Prostate gland (tissue), 2 donors: ENCODE data around the gene RBM19. TPM values are rescaled to one million over a fixed set of nuclear protein-coding genes. Genes with fewer than 3 reads are reported as not detected.

ENCODE experiments used
- DNase-seq: peaks from one replicate; pipeline ENCODE4 v3.0.0-alpha.2; 2019; ENCODE audit warnings: low spot score
- H3K27ac ChIP-seq, 2 donors: fragments of 200-600 bp; sonication (generic); 2 replicates each; pipeline ENCODE4 v1.5.1; 2017 to 2019
- H3K27me3 ChIP-seq: fragments of 200-600 bp; sonication (generic); replicated peaks from 2 replicates; pipeline ENCODE4 v1.5.1; 2019; ENCODE audit not compliant: insufficient read depth
- H3K36me3 ChIP-seq, 2 donors: fragments of 200-600 bp; sonication (generic); 1 replicate in 1 of 2; 2 replicates in 1 of 2; pipeline versions ENCODE4 v1.5.1 to v1.8.1; 2017 to 2019
- H3K4me1 ChIP-seq: fragments of 200-600 bp; sonication (generic); replicated peaks from 2 replicates; pipeline ENCODE4 v1.5.1; 2019
- H3K4me3 ChIP-seq, 2 donors: fragments of 200-600 bp; sonication (generic); 2 replicates each; pipeline ENCODE4 v1.5.1; 2017 to 2019
- H3K9me3 ChIP-seq: fragments of 200-600 bp; sonication (generic); 2 replicates; pipeline ENCODE4 v1.5.1; 2017
- POLR2A ChIP-seq: fragments of 450-650 bp; IDR thresholded peaks from one replicate; pipeline ENCODE4 v1.6.1; 2016; ENCODE audit warnings: antibody characterized with exemption, mild to moderate bottlenecking
- POLR2AphosphoS5 ChIP-seq: sonication (generic); formaldehyde crosslinking; IDR thresholded peaks from one replicate; pipeline ENCODE4 v1.6.1; 2017; ENCODE audit warnings: antibody characterized with exemption
- WGBS: methylation state at CpG from one replicate; pipeline ENCODE4 v1.1.5; 2018; 5-methylcytosine and 5-hydroxymethylcytosine counted together
- intact Hi-C: fragments of 100-400 bp; cut with DNase I; formaldehyde crosslinking; loops from one replicate; pipeline ENCODE4 v1.14.2; 2022
- total RNA-seq, 2 donors: library from RNA; depleted of rRNA; stranded (reverse); fragments of >200 nt; gene quantifications; one replicate each; pipeline ENCODE4 v1.1.0, GENCODE V29; 2016
- TF ChIP-seq, protein P1 (sequence below), 4 experiments: fragments of 200-600 bp in 2 of 4; fragments of 450-650 bp in 2 of 4; sonication (generic) in 2 of 4; IDR thresholded peaks; 1 replicate in 3 of 4; 2 replicates in 1 of 4; pipeline ENCODE4 v1.5.1; 2016 to 2019; ENCODE audit warnings: antibody characterized with exemption in 4 of 4, mild to moderate bottlenecking in 2 of 4, moderate library complexity in 2 of 4

Gene RBM19
- total RNA-seq, 2 donors from 2014 or later: 27.2 to 49.9 TPM

DNA sequence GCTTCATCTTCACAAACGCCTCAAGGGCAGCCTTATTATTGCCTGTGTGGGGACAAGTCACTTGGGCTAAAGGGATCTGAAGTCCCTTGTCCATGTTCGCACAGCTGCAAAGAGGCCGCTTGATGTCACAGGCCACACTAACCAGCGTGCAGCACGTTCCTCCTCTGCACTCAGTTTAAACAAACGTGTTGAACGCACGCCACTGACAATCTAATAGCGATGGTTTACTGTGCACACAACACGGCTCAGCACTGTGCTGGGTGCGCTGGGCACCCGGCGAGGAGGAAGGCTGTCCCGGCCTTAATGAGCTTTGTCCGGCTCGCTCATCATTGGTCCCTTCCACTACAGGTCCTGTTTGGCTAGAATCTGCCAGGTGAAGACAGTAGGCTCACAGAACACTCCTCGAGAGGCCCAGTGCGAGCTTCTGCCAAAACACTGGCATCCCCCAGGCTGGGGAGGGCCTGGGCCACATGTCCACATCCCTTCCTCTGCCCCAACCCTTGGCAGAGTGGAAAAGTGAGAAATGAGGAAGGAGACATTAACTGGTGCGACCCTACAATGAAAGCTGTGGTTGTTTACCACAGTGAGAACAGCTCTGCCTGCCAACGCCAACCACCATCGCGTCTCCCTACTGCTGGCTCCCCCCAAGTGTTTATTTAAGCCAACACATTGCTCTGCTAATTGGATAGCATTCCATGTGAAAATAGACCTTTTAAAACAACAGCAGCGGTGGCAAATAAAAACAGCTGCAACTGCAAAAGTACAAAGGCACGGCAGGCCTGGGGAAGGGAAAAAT lies 113.2 kb downstream of the RBM19 start:
- Histone ChIP-seq H3K4me3 (no peak overlapping the region), H3K36me3 (no peaks in the 10 kb centered on the region), H3K27me3 (no peaks in the 10 kb centered on the region), H3K4me1 (no peaks in the 10 kb centered on the region), H3K27ac (no peak overlapping the region), H3K9me3 (no peaks in the 10 kb centered on the region)
- intact Hi-C loops: no loop called here
- WGBS: 64% methylated on average over 24 of the region's 24 CpGs
- no peak for DNase-seq
- TF ChIP-seq, protein P1, sequence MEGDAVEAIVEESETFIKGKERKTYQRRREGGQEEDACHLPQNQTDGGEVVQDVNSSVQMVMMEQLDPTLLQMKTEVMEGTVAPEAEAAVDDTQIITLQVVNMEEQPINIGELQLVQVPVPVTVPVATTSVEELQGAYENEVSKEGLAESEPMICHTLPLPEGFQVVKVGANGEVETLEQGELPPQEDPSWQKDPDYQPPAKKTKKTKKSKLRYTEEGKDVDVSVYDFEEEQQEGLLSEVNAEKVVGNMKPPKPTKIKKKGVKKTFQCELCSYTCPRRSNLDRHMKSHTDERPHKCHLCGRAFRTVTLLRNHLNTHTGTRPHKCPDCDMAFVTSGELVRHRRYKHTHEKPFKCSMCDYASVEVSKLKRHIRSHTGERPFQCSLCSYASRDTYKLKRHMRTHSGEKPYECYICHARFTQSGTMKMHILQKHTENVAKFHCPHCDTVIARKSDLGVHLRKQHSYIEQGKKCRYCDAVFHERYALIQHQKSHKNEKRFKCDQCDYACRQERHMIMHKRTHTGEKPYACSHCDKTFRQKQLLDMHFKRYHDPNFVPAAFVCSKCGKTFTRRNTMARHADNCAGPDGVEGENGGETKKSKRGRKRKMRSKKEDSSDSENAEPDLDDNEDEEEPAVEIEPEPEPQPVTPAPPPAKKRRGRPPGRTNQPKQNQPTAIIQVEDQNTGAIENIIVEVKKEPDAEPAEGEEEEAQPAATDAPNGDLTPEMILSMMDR (IDR thresholded peaks at IDR 0.05): no peak
- TF ChIP-seq POLR2AphosphoS5 (no peak), POLR2A (no peak)

DNA sequence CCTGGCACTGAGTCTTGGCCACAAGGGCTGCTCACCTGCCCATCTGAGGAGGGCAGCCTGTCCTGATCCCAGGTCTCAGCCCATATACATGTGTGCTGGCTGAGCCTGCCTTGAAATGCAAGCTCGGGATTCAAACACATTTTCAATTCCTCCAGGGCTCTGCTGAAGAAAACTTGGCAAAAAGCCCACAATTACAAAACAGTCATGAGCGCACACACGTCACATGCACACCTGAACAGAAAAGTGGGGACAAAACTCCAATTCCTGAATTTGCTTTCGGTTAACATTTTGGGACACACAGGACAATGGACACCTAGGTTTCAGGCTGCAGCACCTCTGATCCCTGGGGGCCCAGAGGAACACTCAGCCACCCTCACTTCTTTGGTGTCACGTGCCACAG lies 113.9 kb downstream of the RBM19 start:
- DNase-seq: no peak
- Histone ChIP-seq H3K4me3 (no peak overlapping the region), H3K4me1 (no peaks in the 10 kb centered on the region), H3K27me3 (no peaks in the 10 kb centered on the region), H3K9me3 (no peaks in the 10 kb centered on the region), H3K27ac (no peak overlapping the region), H3K36me3 (no peaks in the 10 kb centered on the region)
- TF ChIP-seq POLR2A: no peak
- no peak for TF ChIP-seq POLR2AphosphoS5
- TF ChIP-seq, protein P1 (IDR thresholded peaks at IDR 0.05): no peak
- WGBS: 72% methylated on average over 5 of the region's 5 CpGs
- intact Hi-C loops: no loop called here

DNA sequence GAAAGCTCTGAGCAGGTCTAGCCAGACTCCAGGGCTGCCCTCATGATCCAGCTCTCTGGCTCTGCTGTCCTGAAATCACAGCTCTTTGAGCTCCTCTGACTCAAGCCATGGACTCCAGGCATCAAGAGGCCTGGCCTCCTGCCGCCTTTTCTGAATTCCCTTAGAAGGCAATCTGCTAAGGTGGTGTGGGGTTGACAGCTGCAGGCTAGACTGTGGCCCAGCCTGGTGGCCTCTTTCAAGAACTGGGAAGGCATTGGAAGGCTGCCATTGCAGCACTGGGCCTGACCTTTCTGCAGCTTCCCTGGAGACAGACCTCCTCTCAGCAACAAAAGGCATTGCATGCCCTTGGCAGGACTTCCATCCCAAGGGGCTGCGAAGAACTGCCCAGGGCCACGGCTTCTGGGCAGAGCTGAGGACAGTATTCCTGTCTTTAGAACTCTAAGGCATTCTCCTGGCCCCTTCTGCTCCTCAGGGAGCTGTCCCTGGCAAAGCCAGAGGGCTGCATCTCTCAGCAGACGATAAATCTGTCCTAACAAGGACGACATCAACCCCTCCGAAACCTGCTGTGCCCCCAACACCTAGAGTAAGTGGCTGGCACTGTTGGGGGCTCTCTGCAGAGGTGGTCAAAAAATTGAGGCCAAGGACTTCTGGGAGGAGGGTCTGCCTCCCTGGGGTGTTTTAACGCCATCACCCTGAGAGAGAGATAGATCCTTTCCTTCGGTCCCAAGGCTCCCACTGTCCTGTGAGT lies 115.6 kb downstream of the RBM19 start:
- no peak overlapping the region for H3K4me3 ChIP-seq
- DNase-seq: no peak
- no peaks in the 10 kb centered on the region for H3K4me1 ChIP-seq
- H3K36me3 ChIP-seq: no peaks in the 10 kb centered on the region
- intact Hi-C loops: no loop called here
- H3K27ac ChIP-seq: no peak overlapping the region
- no peaks in the 10 kb centered on the region for H3K27me3 ChIP-seq
- no peak for TF ChIP-seq POLR2A
- peak; percentile 25 for TF ChIP-seq POLR2AphosphoS5
- H3K9me3 ChIP-seq: no peaks in the 10 kb centered on the region
- 82% methylated on average over 8 of the region's 8 CpGs for WGBS

- no peak overlapping the region for H3K27ac ChIP-seq
- TF ChIP-seq POLR2A (no peak), POLR2AphosphoS5 (no peak)
- TF ChIP-seq, protein P1 (IDR thresholded peaks at IDR 0.05): no peak
- no peaks in the 10 kb centered on the region for H3K4me1 ChIP-seq
- no peak overlapping the region for H3K4me3 ChIP-seq
- no peaks in the 10 kb centered on the region for H3K9me3 ChIP-seq
- H3K36me3 ChIP-seq: peaks cover 0 to 6% of the 10 kb centered on the region in 2 donors
- H3K27me3 ChIP-seq: no peaks in the 10 kb centered on the region
- 88% methylated on average over 3 of the region's 3 CpGs for WGBS
- intact Hi-C loops: no loop called here
- no peak for DNase-seq
These were observed 118.3 kb downstream of the RBM19 start for GRCh38 chr12:113847856-113848255.

GRCh38 chr12:113846883-113847755 lies 119.0 kb downstream of the RBM19 start:
- DNase-seq: no peak
- intact Hi-C loops: no loop called here
- 70% methylated on average over 18 of the region's 18 CpGs for WGBS
- no peaks in the 10 kb centered on the region for H3K9me3 ChIP-seq
- H3K4me3 ChIP-seq: no peak overlapping the region
- H3K27me3 ChIP-seq: no peaks in the 10 kb centered on the region
- TF ChIP-seq, protein P1 (IDR thresholded peaks at IDR 0.05): no peak
- TF ChIP-seq POLR2AphosphoS5: no peak
- TF ChIP-seq POLR2A: no peak
- H3K27ac ChIP-seq: no peak overlapping the region
- H3K4me1 ChIP-seq: no peaks in the 10 kb centered on the region
- H3K36me3 ChIP-seq: peaks cover 0 to 6% of the 10 kb centered on the region in 2 donors
